Stimulated activated CD4-positive, alpha-beta T cell treated with anti-CD3 and anti-CD28 coated beads, Interleukin-15, amount 100 ng/mL, for 48 hours (primary cell): ENCODE data around the gene FBXL14.

ENCODE experiments used
- DNase-seq, 2 donors: peaks; one replicate each; pipeline ENCODE4 v3.0.0-alpha.2; 2020; ENCODE audit warnings: low read depth in 2 of 2

Gene FBXL14, protein sequence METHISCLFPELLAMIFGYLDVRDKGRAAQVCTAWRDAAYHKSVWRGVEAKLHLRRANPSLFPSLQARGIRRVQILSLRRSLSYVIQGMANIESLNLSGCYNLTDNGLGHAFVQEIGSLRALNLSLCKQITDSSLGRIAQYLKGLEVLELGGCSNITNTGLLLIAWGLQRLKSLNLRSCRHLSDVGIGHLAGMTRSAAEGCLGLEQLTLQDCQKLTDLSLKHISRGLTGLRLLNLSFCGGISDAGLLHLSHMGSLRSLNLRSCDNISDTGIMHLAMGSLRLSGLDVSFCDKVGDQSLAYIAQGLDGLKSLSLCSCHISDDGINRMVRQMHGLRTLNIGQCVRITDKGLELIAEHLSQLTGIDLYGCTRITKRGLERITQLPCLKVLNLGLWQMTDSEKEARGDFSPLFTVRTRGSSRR

DNA sequence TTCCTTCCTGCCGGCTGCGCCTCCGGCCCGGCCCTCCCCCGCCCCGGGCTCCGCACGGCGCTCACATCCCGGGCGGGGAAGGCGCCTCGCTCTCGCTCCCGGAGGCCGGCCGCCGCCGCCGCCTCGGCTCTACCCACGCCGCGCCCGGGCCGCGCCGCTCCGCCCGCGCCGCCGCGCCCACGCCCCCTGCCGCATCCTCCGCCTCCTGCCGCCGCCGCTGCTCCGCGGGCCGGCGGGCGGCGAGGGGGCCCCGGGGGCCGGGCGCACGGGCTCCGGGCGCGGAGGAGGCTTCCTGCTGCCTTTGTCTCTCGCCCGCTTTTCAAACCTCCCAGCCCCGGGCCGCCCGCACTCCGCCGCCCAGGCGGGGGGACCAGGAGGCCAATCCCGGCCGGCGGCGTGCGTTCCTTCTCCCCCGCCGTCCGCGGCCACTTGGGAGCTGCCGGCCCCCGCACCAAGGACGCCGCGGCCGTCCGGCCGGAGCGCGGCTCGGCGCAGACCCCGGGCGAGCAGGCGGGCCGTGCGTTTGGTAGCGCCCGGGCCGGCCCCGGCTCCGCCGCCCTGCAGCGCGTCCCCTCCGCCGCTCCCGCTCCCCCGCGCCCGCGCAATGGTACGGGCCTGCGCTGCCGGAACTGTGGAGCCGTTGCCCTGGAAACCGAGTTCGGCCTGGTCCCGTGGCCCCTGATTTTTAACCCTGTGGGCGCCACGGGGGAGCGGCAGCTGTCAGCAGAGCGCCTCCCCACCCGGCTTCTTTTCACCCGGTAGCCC, at the start of gene FBXL14:
Gene FBXL14 (minus strand): TSS at position 321 of the 765 bp plus-strand sequence. CDS start 515 bp downstream, outside the sequence.
- DNase-seq, result peak; percentile 73 to 81

DNA sequence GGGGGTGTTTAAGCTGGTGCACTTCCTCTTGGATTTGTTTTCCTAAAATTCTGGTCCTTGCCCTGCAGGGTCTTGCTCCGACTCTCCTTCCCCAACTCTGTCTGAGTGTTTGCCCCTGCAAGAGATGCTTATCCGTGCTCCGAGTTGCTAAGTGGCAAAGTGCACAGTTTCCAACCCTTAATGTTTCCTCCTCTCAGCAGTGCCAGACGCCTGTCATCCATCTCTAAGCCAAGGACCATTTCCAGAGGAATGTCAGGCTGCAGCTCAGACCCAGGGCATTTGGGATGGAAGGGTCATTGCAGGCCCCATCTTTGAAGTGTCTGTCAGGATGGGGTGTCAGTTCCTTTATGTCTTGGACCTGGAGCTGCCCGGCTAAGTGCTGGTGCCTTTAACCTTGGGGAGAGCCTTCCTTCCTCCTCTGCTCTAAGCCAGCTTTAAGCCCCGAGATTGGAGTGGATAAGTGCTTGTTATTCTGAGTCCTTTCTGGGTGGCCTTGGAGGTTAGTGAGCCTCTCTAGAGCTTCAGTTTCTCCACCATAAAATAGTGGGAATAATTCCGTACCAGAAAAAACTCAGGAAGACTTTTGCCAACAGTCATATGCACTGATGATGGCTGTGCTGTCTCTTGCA, 49.6 kb upstream of the FBXL14 start:
- DNase-seq, result no peak

DNA sequence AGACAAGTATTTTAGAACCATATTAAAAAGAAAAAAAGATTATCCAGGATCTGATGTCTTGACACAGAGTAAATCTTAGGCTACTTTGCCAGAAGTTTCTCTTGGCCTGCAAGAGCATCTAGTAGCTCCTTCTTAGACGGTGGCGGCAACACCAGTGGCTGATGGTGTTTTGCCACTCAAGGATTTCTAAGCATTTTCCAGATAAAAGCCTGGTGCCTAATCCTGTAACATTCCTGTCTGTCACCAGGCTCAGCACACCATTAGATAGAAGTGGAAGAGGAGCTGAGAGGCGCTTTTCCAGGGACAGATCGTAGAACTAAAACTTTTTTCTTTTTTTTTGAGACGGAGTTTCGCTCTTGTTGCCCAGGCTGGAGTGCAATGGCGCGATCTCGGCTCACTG, 48.7 kb upstream of the FBXL14 start:
- DNase-seq, result no peak

DNA sequence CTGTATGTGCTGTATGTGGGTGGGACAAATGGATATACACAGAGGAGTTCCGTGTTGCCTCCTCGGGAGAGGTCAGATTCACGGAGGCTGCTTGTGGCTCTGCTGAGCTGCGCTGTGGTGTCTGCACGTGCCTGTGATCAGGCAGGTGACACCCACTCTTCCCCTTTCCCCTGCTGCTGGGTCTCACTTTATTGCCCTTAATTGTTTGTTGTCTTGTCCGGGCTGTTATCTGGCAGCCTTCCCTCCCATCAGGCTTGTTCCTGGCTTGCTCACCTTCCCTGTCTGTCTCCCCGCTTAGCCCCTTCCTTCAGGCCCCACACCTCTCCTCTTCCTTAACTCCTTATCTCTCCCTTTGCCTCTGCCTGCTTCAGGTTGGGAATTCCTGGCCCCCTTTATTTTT, 48.1 kb upstream of the FBXL14 start:
- DNase-seq, result no peak

DNA sequence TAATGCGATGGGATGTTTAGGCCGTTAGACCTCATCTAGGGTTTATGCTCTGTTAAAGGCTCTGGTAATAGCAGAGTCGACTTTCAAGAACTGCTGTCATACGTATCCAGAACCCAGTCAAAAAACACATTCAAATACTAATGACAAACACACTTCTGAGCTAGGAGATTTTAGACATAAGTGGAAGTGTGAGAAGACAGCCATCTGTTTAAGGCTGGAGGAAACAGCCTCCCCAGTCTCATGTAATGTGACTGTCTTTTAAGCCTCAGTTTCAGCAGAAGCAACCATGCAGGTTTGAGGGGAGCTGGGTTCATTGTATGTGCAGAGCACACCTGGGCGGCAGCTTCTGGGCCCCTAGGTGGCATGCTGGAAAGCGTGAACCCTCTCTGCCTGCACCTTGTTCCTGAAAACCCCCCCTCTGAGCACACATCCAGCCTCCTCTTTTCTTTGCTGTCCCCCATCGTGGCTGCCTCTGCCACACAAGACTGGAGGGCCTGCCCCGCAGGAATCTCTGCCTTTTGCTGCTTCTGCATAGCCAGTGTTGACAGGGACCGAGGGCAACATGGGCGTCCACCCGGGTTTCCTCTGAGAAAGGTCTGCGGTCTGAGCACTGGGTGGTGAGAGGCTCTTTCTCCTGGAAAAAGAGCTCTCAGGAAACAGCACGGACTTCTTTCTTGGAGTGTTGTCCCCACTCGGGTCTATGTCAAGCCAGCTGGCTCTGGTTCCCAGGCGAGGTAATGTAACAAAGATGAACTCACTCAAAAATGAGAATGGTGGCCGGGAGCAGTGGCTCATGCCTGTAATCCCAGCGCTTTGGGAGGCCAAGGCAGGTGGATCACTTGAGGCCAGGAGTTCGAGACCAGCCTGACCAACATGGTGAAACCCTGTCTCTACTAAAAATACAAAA, 46.2 kb upstream of the FBXL14 start:
- no peak for DNase-seq

DNA sequence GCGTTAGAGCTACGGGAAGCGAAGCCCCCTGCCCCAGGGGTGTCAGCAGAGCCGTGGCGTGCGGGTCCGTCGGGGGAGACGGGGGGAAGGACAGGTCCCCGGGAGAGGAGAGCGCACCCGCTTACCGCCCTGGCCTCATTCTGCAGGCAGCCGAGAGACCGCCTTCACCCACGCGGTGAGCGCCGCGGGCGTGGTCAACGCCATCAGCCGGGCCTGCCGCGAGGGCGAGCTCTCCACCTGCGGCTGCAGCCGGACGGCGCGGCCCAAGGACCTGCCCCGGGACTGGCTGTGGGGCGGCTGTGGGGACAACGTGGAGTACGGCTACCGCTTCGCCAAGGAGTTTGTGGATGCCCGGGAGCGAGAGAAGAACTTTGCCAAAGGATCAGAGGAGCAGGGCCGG, 45.2 kb upstream of the FBXL14 start:
- DNase-seq, result no peak

DNA sequence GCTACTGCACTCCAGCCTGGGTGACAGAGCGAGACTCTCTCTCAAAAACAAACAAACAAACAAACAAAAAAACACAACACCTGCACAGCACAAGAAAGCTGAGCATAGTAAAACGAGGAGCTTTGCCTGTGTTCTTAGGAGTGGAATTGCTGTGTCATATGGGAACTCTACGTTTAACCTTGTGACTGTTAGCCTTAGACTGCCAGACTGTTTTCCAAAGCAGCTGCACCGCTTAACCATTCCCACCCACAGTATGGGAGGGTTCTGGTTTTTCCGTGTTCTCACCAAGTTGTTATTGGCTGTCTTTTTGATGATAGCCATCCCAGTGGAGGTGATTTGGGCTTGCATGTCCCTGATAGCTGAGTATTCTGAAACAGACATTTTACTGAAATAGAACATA, 43.8 kb upstream of the FBXL14 start:
- DNase-seq, result no peak

DNA sequence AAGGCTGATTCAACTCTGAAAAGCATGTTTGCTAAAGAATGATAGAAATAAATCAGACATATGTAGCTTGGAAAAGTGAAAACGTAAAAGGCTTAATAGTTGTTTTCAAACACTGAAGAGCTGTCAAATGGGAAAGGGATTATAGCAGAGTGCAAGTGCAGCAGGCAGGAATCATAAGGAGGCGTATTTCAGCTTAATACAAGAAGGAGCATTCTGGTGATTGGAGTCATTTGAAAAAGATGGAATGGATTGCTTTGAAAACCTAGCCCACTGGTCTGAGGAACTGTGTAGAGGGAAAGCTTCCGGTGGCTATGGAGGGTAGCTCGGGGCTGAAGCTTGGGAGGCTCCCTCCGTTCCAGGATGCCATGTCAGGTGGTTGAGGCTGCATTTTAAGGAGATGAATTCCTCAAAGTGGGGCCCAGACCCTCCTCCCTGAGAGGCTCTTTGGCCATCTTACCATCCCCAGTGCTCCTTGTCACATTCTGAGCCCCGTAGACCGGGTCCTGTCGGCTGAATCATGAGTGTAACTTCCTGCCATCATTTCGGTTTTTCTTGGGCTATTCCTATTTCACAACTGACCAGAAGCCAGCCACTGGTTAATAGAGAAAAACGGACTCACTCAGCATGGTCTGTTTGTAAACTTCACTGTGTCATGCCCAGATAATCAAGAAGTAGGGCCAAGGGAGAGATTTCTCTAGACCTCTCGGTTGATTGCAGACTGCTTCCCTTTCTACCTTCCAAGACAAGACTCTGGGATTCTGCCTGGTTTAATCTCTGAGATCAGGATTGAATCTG, 41.1 kb upstream of the FBXL14 start:
- DNase-seq, result no peak

DNA sequence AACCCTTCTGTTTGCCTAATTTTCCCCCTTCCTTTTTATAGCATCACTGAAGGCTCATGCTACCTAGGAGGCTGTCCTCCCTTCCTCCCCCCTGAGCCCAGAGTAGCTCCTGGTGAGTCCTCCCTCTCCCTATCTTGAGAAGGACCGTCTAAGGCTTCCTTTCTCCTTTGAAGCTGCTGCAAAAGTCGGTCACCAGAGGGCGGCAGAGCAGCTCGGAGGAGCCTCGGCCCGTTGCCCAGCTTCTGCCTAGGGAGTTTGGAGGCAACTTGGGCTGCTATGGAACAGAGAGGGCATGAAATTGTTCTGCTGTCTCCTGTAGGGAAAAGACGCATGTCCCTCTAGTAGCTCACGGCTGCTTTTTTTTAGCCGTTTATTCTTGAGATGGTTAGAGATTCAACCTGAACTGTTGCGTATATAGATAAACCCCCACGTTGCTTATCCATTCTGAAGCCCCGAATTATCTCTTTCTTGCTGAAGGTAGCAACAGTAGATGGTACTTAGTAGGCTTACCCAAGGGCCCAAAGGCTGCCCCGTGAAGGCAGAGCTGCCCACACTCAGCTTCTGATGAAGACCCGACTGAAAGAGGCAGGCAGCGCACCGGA, 40.3 kb upstream of the FBXL14 start:
- DNase-seq, result peak; percentile 33 to 55

DNA sequence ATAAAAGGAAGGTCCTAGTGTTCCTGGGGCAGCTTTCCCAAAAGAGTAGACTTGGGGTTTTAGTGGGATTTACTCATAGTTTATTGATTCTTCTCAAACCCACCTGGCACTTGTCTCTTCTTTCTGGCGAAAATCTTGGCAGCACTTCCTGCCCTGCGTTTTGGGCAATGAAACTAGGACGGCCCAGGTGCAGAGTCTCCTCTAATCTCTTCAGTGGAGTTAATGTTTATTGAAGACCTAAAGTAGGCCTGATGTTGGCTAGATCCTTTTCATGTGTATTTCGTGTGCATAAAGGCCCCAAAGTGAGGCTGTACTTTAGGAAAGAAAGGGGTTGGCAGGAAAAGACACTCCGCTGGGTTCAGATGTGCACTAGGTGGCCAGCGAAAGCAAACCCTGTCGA, 39.8 kb upstream of the FBXL14 start:
- no peak for DNase-seq

DNA sequence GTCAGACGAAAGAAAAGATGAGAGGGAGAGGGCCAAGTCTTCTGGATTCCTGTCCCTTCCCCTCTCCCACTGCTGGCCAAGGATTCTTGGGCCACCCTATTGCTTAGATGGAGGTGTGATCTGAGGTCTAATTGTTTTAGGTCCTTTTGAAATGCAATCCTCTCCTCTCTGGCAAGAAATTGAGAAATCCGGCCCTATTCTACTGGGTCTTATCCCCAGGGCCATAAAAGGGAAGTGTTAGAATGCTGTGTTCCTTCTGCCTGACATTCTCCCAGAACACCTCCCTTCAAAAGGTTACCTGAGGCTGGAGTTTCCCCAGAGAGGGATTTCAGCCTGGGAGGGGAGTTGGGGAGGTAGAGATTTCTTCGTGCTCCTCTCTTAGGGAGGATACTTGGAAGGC, 39.1 kb upstream of the FBXL14 start:
- no peak for DNase-seq

DNA sequence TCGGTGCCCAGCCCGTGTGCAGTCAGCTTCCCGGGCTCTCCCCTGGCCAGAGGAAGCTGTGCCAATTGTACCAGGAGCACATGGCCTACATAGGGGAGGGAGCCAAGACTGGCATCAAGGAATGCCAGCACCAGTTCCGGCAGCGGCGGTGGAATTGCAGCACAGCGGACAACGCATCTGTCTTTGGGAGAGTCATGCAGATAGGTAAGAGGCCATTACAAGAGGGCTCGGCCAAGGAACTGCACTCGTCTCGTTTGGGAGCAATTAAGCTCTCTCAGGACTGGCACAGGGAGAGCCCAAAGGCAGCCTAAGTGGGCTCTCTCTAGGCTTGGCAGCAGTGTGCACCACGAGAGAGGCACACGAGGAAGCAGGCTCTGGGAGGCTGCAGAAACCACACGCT, 38.3 kb upstream of the FBXL14 start:
- DNase-seq, result no peak

DNA sequence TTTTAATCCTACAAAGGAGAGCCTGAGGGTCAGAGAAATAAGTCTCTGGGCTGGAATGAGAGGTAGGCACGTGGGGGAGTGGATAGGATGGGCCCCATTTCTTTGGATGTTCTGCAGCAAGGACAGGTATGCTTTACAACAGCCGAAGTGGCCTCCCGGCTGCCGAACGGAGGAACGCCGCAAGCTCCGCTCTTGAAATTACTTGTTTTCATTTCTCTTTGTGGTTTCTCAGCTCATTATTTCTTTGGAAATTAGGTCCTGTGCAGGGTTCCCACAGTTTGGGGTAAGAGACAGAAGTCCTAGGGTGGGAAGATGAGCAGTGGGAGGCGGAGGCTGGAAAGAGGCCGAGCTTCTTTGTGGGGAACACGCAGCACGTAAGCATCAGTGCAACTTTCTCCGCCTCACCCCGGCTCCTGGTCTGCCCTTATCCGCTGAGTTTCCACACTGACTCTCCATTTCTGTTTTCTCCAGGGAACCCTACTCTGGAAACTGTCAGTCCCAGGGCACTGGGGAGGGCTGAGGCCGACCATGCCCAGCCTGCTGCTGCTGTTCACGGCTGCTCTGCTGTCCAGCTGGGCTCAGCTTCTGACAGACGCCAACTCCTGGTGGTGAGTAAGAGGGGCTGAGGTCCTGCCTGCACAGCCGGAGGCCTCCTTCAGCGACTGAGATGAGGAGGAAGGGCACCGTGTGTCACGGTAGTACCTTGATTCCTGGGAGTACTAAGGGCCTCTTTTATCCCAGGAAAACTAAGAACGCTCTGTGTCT, 36.6 kb upstream of the FBXL14 start:
- DNase-seq, result no peak

DNA sequence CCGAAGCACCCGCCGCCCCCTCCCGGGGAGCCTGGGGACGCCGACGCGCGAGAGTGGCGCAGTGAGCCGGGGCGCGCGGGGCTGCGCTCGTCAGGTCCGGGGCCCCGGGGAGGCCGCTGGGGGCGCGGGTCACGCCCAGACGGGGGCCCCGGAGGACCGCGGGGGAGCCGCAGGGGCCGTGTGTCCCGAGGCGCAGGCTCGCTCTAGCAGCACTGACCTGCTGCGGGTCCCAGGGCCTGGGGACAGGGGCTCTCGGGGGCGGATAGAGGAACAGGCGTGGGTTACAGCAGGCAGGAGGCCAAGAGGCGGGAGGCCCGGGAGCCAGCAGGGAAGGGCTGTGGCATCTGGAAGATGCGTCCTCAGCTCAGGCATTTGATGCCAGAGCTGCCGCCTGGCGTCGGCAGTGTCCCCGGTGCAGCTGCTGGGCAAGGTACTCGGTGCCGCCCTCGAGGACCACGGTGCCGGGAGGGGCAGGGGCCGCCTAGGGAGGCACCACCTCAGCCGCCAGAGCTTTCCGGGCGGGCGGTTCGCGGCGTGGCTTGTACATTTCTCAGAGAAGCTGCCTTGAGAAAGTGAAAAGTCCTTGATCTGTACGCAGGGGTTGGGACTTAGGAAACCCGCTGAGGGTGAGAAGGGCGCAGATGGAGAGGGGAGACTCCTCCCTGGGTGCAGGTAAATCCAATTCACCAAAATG, 35.9 kb upstream of the FBXL14 start:
- no peak for DNase-seq

DNA sequence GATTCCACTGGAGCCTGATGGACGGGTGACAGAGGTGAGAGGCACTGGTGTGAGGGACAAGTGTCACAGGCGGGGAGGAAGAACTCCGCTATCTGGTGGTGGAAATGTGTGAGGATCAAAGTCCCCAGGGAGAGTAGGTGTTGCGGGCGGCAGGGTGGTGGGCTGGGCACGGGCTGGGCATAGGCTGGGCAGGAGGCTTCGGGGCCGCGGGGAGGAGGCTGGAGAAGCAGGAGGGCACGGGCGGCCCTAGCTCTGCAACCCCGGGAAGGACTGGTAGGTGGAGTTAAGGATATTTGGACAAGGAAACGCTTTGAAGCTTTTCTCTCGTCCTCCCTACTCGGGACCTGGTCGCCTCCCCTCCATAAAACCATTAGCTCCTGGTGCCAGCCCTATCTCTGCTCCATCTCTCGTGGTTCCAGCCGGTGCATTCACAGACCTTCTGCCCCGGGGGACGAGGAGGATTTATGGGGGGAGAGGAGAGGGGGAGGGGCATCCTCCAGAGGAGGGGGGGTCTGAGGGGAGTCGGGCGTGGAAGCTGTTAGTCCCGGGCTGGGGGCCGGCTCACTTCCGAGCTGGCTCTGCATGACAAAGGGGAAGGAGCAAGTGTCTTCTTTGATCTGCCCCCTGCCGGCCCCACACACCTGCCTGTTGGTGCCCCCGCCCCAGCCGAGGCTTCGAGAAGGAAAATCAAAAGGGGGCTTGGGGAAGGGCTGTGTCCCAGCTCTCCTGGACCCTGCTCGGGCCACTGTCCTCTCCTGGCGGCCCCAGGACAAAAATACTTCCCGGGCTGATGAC, 35.2 kb upstream of the FBXL14 start:
- no peak for DNase-seq

DNA sequence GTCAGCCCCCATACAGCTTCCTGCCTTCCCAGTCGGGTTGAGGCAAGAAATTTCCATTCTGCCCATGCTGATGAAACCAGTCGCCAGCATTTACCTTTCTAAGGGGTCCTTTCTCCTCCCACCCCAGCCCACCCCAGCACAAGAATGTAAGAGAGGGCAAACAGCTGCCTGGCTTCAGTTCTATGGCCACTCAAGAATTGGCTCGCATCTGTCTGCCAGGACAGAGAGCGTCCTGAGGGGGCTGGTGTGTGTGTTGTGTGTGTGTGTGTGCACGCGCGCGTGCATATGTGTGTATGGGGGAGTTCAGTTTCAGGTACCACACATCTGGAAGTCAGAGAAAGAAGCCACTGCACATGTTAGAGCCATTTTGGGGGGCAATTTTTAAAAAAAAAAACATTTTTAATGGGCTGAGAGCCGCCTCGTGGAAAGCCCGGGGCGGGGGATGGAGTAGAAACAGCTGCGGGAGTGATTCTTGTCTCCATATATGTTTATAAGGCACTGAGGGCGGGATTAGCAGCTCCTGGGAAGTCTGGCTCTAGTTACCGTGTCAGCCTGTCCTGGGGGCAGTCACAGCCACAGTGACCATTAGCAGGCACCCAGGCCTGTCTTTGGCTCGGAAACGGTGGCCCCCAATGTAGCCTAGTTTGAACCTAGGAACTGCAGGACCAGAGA, 34.4 kb upstream of the FBXL14 start, which contains the start of gene WNT5B:
Gene WNT5B (plus strand): TSS at position 566 of the 672 bp plus-strand sequence. CDS start 2,124 bp downstream, outside the sequence.
- DNase-seq, result no peak

DNA sequence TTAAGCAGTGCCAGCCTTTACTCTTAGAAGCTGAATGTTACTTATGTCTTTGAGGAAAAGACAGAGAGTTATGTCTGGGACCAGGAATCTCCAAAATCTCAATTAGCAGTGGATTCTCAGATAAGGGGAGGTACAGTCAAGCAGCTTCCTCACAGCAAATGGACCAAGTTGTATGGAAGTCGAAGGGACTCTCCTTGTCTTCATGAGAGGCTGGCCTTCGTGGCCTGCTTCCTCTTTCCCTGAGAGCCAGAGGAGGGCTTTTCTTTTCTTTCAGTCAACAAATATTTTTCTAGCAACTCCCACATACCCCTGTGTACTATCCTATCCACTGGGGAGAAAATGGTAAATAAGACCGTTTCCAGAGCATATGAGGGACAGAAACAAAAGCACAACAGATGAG, 28.0 kb upstream of the FBXL14 start:
- DNase-seq, result no peak
